ENCODE data around the gene SLC47A1. TPM values are rescaled to one million over a fixed set of nuclear protein-coding genes. Genes with fewer than 3 reads are reported as not detected.

SLC47A1 gene
- polyA plus RNA-seq, 1 donor (not counting 4 experiments of a cell fraction or from before 2014, with no cell fraction given) = 0.07 TPM

- no peak overlapping the region for H3K4me3 ChIP-seq (ENCODE audit: control insufficient read depth in 2 of 3, extremely low read depth in 1 of 3, insufficient read depth in 2 of 3, low read depth in 1 of 3, low read length in 3 of 3)
- TF ChIP-seq, protein P1, sequence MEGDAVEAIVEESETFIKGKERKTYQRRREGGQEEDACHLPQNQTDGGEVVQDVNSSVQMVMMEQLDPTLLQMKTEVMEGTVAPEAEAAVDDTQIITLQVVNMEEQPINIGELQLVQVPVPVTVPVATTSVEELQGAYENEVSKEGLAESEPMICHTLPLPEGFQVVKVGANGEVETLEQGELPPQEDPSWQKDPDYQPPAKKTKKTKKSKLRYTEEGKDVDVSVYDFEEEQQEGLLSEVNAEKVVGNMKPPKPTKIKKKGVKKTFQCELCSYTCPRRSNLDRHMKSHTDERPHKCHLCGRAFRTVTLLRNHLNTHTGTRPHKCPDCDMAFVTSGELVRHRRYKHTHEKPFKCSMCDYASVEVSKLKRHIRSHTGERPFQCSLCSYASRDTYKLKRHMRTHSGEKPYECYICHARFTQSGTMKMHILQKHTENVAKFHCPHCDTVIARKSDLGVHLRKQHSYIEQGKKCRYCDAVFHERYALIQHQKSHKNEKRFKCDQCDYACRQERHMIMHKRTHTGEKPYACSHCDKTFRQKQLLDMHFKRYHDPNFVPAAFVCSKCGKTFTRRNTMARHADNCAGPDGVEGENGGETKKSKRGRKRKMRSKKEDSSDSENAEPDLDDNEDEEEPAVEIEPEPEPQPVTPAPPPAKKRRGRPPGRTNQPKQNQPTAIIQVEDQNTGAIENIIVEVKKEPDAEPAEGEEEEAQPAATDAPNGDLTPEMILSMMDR (optimal IDR thresholded peaks at IDR 0.05 in 1 of 3, IDR thresholded peaks at IDR 0.05 in 1 of 3, conservative IDR thresholded peaks at IDR 0.05 in 1 of 3; ENCODE audit: extremely low read depth in 1 of 3, insufficient read depth in 2 of 3, low read length in 3 of 3) = no peak
- no peak for TF ChIP-seq EZH2 (IDR thresholded peaks at IDR 0.05; ENCODE audit: low read length)
- no peaks in the 10 kb centered on the region for H3K9me3 ChIP-seq (ENCODE audit: control insufficient read depth, low read depth, low read length)
- no peak overlapping the region for H2AFZ ChIP-seq (ENCODE audit: control insufficient read depth, low read length)
- no peak overlapping the region for H3K27ac ChIP-seq (ENCODE audit: control insufficient read depth, insufficient read depth, low read length)
- no peak overlapping the region for H3K9ac ChIP-seq (ENCODE audit: control insufficient read depth, extremely low read depth, insufficient read depth, low read length)
- FAIRE-seq (no peak), DNase-seq (ENCODE audit: low read depth, low spot score) (no peak)
- dilution Hi-C loops (cut with MboI; ENCODE audit: extremely low pct_ligation_motif_present, low sequenced_read_pairs) = no loop called here
- H3K79me2 ChIP-seq (ENCODE audit: control insufficient read depth, insufficient read depth, low read length) = no peaks in the 10 kb centered on the region
- H3K27me3 ChIP-seq (ENCODE audit: control insufficient read depth, extremely low read depth, insufficient read depth, low read length) = peaks cover 14% of the 10 kb centered on the region
- no peaks in the 10 kb centered on the region for H3K4me1 ChIP-seq (ENCODE audit: control insufficient read depth, extremely low read depth, insufficient read depth, low read length)
- H3K36me3 ChIP-seq (ENCODE audit: control insufficient read depth in 2 of 2, extremely low read depth in 1 of 2, insufficient read depth in 2 of 2, low read length in 2 of 2) = no peaks in the 10 kb centered on the region
- H3K4me2 ChIP-seq (ENCODE audit: control insufficient read depth, extremely low read depth, insufficient read depth, low read depth, low read length) = no peak overlapping the region
- no peaks in the 10 kb centered on the region for H3K9me1 ChIP-seq (ENCODE audit: control insufficient read depth, extremely low read depth, insufficient read depth, low read length)
- no peaks in the 10 kb centered on the region for H4K20me1 ChIP-seq (ENCODE audit: control insufficient read depth, extremely low read depth, insufficient read depth, low read length)
Observed at GRCh38 chr17:19551591-19552148, 18.0 kb downstream of the SLC47A1 start.

DNA sequence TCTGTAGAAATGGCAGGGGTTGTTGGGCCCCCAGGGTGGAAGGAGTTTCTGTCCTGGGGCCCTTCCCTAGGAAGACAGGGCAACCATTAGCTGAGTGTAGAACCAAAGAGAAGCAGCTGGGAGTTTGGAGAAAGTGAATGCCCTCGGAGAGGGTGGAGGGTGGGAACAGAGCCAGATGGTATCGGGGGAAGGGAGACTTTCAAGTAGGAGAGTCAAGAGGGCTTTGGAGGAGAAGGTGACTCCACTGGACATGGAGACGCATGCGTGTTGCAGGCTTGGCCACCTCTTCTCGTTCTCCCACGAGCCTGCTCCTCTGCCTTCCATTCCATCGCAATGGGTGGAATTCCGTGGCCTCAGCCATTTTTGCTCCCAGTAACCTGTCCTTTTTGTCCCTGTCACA, 19.4 kb downstream of the SLC47A1 start:
- no peaks in the 10 kb centered on the region for H3K79me2 ChIP-seq (ENCODE audit: control insufficient read depth, insufficient read depth, low read length)
- H3K4me3 ChIP-seq (ENCODE audit: control insufficient read depth in 2 of 3, extremely low read depth in 1 of 3, insufficient read depth in 2 of 3, low read depth in 1 of 3, low read length in 3 of 3) = no peak overlapping the region
- H3K9me1 ChIP-seq (ENCODE audit: control insufficient read depth, extremely low read depth, insufficient read depth, low read length) = no peaks in the 10 kb centered on the region
- H3K4me2 ChIP-seq (ENCODE audit: control insufficient read depth, extremely low read depth, insufficient read depth, low read depth, low read length) = no peak overlapping the region
- no peaks in the 10 kb centered on the region for H3K9me3 ChIP-seq (ENCODE audit: control insufficient read depth, low read depth, low read length)
- TF ChIP-seq EZH2 (IDR thresholded peaks at IDR 0.05; ENCODE audit: low read length) = no peak
- TF ChIP-seq, protein P1 (optimal IDR thresholded peaks at IDR 0.05 in 1 of 3, IDR thresholded peaks at IDR 0.05 in 1 of 3, conservative IDR thresholded peaks at IDR 0.05 in 1 of 3; ENCODE audit: extremely low read depth in 1 of 3, insufficient read depth in 2 of 3, low read length in 3 of 3) = no peak
- no peak overlapping the region for H3K9ac ChIP-seq (ENCODE audit: control insufficient read depth, extremely low read depth, insufficient read depth, low read length)
- peaks cover 14% of the 10 kb centered on the region for H3K27me3 ChIP-seq (ENCODE audit: control insufficient read depth, extremely low read depth, insufficient read depth, low read length)
- no peaks in the 10 kb centered on the region for H4K20me1 ChIP-seq (ENCODE audit: control insufficient read depth, extremely low read depth, insufficient read depth, low read length)
- DNase-seq (ENCODE audit: low read depth, low spot score) = no peak
- no peak overlapping the region for H3K27ac ChIP-seq (ENCODE audit: control insufficient read depth, insufficient read depth, low read length)
- H3K4me1 ChIP-seq (ENCODE audit: control insufficient read depth, extremely low read depth, insufficient read depth, low read length) = no peaks in the 10 kb centered on the region
- dilution Hi-C loops (cut with MboI; ENCODE audit: extremely low pct_ligation_motif_present, low sequenced_read_pairs) = no loop called here
- no peak for FAIRE-seq
- H3K36me3 ChIP-seq (ENCODE audit: control insufficient read depth in 2 of 2, extremely low read depth in 1 of 2, insufficient read depth in 2 of 2, low read length in 2 of 2) = no peaks in the 10 kb centered on the region
- H2AFZ ChIP-seq (ENCODE audit: control insufficient read depth, low read length) = no peak overlapping the region
